Breast epithelium (tissue), 4 donors: ENCODE data around the gene REC8. TPM values are rescaled to one million over a fixed set of nuclear protein-coding genes. Genes with fewer than 3 reads are reported as not detected.

ENCODE experiments used
- DNase-seq, 2 donors: peaks; one replicate each; pipeline ENCODE4 v3.0.0-alpha.2; 2019; ENCODE audit warnings: low spot score in 2 of 2
- H3K27ac ChIP-seq, 2 donors: fragments of 200-600 bp; sonication (generic) in 1 of 2; one replicate each; pipeline ENCODE4 v1.5.1; 2016 to 2019; ENCODE audit warnings: mild to moderate bottlenecking in 1 of 2
- H3K27me3 ChIP-seq, 2 donors: fragments of 200-600 bp; sonication (generic) in 1 of 2; one replicate each; pipeline versions ENCODE4 v1.5.1 to v1.6.0; 2017 to 2019; ENCODE audit warnings: control low read depth in 1 of 2, mild to moderate bottlenecking in 1 of 2
- H3K36me3 ChIP-seq: fragments of 200-600 bp; one replicate; pipeline ENCODE4 v1.5.1; 2019
- H3K4me1 ChIP-seq, 2 donors: fragments of 200-600 bp; sonication (generic); one replicate each; pipeline ENCODE4 v1.5.1; 2016 to 2019; ENCODE audit warnings: control low read depth in 1 of 2
- H3K4me3 ChIP-seq, 3 donors: fragments of 200-600 bp; sonication (generic); 1 replicate in 2 of 3; 2 replicates in 1 of 3; pipeline ENCODE4 v1.5.1; 2016 to 2019; ENCODE audit warnings: mild to moderate bottlenecking in 3 of 3, moderate library complexity in 2 of 3
- H3K9me3 ChIP-seq, 2 donors: fragments of 200-600 bp; sonication (generic) in 1 of 2; one replicate each; pipeline ENCODE4 v1.5.1; 2016 to 2019; ENCODE audit warnings: control low read depth in 1 of 2
- CTCF ChIP-seq, 3 donors: fragments of 450-650 bp; IDR thresholded peaks; one replicate each; pipeline ENCODE4 v1.5.1; 2016 to 2017; ENCODE audit warnings: antibody characterized with exemption in 3 of 3, mild to moderate bottlenecking in 3 of 3, moderate library complexity in 3 of 3
- POLR2A ChIP-seq: fragments of 450-650 bp; IDR thresholded peaks from one replicate; pipeline ENCODE4 v1.6.1; 2016; ENCODE audit warnings: antibody characterized with exemption, mild to moderate bottlenecking, moderate library complexity
- POLR2AphosphoS5 ChIP-seq, 3 donors: sonication (generic); formaldehyde crosslinking; IDR thresholded peaks; one replicate each; pipeline ENCODE4 v1.6.1; 2017; ENCODE audit warnings: antibody characterized with exemption in 3 of 3
- intact Hi-C: fragments of 100-400 bp; cut with DNase I; formaldehyde crosslinking; loops from one replicate; pipeline ENCODE4 v1.15.1; 2023; ENCODE audit warnings: low total_unique reads
- total RNA-seq, 3 donors: library from RNA; depleted of rRNA; stranded (reverse); fragments of >200 nt; gene quantifications; one replicate each; pipeline ENCODE4 v1.1.0, GENCODE V29; 2016

Gene REC8
- total RNA-seq, 3 donors from 2014 or later, result 2.9 to 10.2 (median 6.6) TPM

GRCh38 chr14:24160850-24161804 is 10.8 kb upstream of the REC8 start, which contains the start of gene IRF9:
TSS of gene IRF9 (plus strand) at chr14:24161265. CDS start at chr14:24162145, 880 bp downstream.
- TF ChIP-seq POLR2A (peak; percentile 52), CTCF (IDR thresholded peaks at IDR 0.05) (peak; percentile 96 to 98 (median 98)), POLR2AphosphoS5 (IDR thresholded peaks at IDR 0.05) (peak; percentile 81 to 99 (median 97))
- intact Hi-C loops, result no loop called here
- peak within 1 kb of the TSS; percentile 62 to 92 (median 71) for H3K4me3 ChIP-seq
- no peaks in the 10 kb centered on the region for H3K27me3 ChIP-seq
- H3K36me3 ChIP-seq, result peaks cover 5% of the 10 kb centered on the region
- peak within 1 kb of the TSS; percentile 92 to 98 for H3K27ac ChIP-seq
- peaks cover 0 to 5% of the 10 kb centered on the region in 2 donors for H3K4me1 ChIP-seq
- DNase-seq, result peak; percentile 93
- H3K9me3 ChIP-seq, result no peaks in the 10 kb centered on the region

- intact Hi-C loops, result no loop called here
- H3K36me3 ChIP-seq, result peaks cover 5% of the 10 kb centered on the region
- no peak for DNase-seq
- peaks cover 0 to 5% of the 10 kb centered on the region in 2 donors for H3K4me1 ChIP-seq
- H3K9me3 ChIP-seq, result no peaks in the 10 kb centered on the region
- TF ChIP-seq POLR2A (no peak), CTCF (IDR thresholded peaks at IDR 0.05) (no peak), POLR2AphosphoS5 (IDR thresholded peaks at IDR 0.05) (no peak)
- peak overlapping the region; percentile 92 to 98 for H3K27ac ChIP-seq
- H3K27me3 ChIP-seq, result no peaks in the 10 kb centered on the region
- H3K4me3 ChIP-seq, result peak overlapping the region; percentile 62 to 92 (median 71)
Measured at GRCh38 chr14:24162093-24162492, 9.8 kb upstream of the REC8 start.

- no peak for DNase-seq
- TF ChIP-seq POLR2A (no peak), CTCF (IDR thresholded peaks at IDR 0.05) (no peak), POLR2AphosphoS5 (IDR thresholded peaks at IDR 0.05) (no peak)
- Histone ChIP-seq H3K9me3 (no peaks in the 10 kb centered on the region), H3K27me3 (no peaks in the 10 kb centered on the region), H3K36me3 (no peaks in the 10 kb centered on the region), H3K4me3 (no peak overlapping the region), H3K27ac (no peak overlapping the region), H3K4me1 (peaks cover 0 to 5% of the 10 kb centered on the region in 2 donors)
- intact Hi-C loops, result no loop called here
Measured at GRCh38 chr14:24164518-24164991, 7.3 kb upstream of the REC8 start.

GRCh38 chr14:24165785-24166184 is 6.1 kb upstream of the REC8 start:
- DNase-seq, result no peak
- no peak overlapping the region for H3K4me3 ChIP-seq
- no peak overlapping the region for H3K27ac ChIP-seq
- no peaks in the 10 kb centered on the region for H3K36me3 ChIP-seq
- TF ChIP-seq POLR2A (no peak), CTCF (IDR thresholded peaks at IDR 0.05) (no peak), POLR2AphosphoS5 (IDR thresholded peaks at IDR 0.05) (no peak)
- no peaks in the 10 kb centered on the region for H3K27me3 ChIP-seq
- peaks cover 0 to 5% of the 10 kb centered on the region in 2 donors for H3K4me1 ChIP-seq
- intact Hi-C loops, result no loop called here
- H3K9me3 ChIP-seq, result no peaks in the 10 kb centered on the region
